ENCODE results near the gene NAV2.

The NAV2 gene

DNA sequence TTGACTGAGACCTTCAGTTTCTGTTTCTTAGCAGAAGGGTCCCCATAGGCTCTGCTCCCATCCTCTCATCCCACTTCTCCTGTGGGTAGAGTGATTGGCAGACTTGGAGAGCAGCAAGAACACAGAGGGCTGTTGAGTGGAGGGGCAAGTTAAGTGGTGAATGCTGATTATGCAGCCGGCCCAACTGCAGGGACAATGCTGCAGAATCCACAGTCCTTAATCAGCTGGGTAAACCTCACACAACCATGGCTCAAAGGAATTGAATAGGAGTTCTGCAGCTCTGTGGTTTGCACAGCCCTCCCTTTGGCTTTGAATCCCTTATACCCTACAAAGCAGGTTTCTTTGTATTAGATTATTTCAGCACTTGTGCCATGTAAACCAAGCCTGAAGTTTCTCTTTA lies 161.1 kb downstream of the NAV2 start:
- DNase-seq (ENCODE audit: low read depth), result no peak
- H3K4me3 ChIP-seq (ENCODE audit: low read depth, low read length), result no peak overlapping the region
- TF ChIP-seq, protein P1, sequence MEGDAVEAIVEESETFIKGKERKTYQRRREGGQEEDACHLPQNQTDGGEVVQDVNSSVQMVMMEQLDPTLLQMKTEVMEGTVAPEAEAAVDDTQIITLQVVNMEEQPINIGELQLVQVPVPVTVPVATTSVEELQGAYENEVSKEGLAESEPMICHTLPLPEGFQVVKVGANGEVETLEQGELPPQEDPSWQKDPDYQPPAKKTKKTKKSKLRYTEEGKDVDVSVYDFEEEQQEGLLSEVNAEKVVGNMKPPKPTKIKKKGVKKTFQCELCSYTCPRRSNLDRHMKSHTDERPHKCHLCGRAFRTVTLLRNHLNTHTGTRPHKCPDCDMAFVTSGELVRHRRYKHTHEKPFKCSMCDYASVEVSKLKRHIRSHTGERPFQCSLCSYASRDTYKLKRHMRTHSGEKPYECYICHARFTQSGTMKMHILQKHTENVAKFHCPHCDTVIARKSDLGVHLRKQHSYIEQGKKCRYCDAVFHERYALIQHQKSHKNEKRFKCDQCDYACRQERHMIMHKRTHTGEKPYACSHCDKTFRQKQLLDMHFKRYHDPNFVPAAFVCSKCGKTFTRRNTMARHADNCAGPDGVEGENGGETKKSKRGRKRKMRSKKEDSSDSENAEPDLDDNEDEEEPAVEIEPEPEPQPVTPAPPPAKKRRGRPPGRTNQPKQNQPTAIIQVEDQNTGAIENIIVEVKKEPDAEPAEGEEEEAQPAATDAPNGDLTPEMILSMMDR (IDR thresholded peaks at IDR 0.05; ENCODE audit: low read depth, low read length, missing control alignments), result no peak

DNA sequence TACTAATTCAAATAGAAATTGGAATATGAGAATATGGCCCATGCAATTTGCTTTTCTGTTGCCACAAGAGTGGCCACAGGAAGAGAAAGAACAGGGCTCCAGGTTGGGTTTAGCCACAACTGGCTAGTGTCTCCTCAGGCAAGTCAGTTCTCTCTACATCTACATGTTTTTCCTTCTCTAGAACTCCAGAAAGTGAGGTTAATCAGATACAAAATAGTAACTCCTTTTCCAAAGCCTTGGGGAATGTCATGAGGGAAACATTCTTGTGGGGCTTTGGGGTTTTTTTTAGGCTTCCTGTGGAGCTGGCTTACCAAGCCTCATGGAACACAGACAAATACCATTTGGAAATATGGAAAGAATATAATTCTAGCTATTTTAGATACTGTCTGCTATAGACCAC lies 161.6 kb downstream of the NAV2 start:
- no peak overlapping the region for H3K4me3 ChIP-seq (ENCODE audit: low read depth, low read length)
- TF ChIP-seq, protein P1 (IDR thresholded peaks at IDR 0.05; ENCODE audit: low read depth, low read length, missing control alignments), result no peak
- DNase-seq (ENCODE audit: low read depth), result no peak

DNA sequence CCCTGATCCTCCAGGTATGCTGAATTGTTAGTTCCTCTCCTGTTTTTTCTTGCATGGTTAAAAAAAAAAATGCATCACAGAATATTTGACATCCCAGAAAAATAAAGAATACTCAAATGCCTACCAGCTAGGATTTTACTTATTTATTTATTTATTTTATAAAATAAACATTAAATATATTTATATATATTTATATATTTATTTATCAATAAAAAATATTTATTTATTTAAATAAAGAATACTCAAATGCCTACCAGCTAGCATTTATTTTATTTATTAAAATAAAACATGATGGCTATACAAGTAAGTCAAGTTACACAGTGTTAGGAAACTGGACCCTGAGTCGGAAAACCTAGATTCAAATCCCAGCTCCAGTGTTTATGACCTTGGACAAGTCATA lies 164.1 kb downstream of the NAV2 start:
- TF ChIP-seq, protein P1 (IDR thresholded peaks at IDR 0.05; ENCODE audit: low read depth, low read length, missing control alignments), result no peak
- DNase-seq (ENCODE audit: low read depth), result no peak
- no peak overlapping the region for H3K4me3 ChIP-seq (ENCODE audit: low read depth, low read length)

DNA sequence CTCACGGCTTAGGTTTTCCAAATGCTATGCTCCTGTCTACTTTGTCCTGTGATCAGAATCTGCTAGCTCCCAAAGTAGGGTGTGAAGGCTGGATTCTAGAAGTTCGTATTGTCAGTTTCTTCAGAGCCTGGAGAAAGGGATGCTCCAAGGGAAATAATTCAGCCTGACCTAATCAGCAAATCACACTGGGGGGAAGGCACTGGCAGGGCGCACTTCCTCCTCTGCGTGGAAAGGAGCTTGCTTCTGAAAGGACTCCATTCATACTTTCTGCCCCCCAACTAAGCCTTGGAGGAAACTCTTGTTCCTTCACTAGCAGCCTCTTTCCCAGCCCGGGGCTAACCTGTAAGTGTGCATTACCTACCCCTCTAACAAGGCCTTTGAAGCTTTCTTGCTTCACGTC lies 165.9 kb downstream of the NAV2 start:
- TF ChIP-seq, protein P1 (IDR thresholded peaks at IDR 0.05; ENCODE audit: low read depth, low read length, missing control alignments), result no peak
- DNase-seq (ENCODE audit: low read depth), result no peak
- no peak overlapping the region for H3K4me3 ChIP-seq (ENCODE audit: low read depth, low read length)

DNA sequence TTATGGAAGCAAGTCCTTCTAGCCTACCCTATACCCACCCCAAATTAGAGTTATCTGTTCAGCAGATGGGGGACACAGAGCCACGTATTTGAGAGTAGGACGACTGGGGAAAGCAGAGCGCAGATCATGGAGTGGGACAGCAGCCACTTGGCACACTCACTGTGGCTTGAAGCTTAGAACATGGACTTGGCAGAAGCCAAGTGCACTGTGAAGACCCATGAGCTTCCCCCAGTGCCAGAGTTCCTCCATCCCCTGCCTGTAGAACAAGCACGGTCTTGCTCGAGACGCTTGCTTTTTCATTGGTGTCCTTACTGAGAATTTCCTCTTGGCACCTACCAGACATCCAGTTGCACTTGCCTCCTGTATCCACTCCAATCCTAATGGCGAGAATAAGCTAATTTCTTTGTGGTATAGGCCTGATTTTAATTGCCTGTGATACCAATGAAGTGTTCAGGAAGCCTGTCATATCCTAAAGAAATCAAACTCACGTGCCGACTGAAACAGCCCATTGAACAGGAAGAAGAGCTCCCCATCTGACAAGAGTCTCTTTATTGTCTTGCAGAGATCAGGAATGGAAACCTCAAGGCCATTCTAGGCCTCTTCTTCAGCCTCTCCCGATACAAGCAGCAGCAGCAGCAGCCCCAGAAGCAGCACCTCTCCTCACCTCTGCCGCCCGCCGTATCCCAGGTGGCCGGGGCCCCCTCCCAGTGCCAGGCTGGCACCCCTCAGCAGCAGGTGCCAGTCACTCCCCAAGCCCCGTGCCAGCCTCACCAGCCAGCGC lies 166.9 kb downstream of the NAV2 start:
- DNase-seq (ENCODE audit: low read depth), result no peak
- TF ChIP-seq, protein P1 (IDR thresholded peaks at IDR 0.05; ENCODE audit: low read depth, low read length, missing control alignments), result no peak
- H3K4me3 ChIP-seq (ENCODE audit: low read depth, low read length), result no peak overlapping the region

DNA sequence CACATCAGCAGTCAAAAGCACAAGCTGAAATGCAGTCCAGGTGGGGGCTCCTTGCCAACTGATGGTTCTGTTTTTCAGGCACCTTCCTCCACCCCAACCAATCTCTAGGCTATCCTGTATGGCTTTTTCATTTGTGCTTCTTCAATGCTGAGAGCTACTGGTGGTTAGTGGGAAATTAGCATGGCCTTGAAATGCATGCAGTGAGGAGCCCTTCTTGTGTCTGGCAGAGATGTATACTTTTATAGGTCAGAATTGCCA lies 167.4 kb downstream of the NAV2 start:
- TF ChIP-seq, protein P1 (IDR thresholded peaks at IDR 0.05; ENCODE audit: low read depth, low read length, missing control alignments), result no peak
- DNase-seq (ENCODE audit: low read depth), result no peak
- H3K4me3 ChIP-seq (ENCODE audit: low read depth, low read length), result no peak overlapping the region

DNA sequence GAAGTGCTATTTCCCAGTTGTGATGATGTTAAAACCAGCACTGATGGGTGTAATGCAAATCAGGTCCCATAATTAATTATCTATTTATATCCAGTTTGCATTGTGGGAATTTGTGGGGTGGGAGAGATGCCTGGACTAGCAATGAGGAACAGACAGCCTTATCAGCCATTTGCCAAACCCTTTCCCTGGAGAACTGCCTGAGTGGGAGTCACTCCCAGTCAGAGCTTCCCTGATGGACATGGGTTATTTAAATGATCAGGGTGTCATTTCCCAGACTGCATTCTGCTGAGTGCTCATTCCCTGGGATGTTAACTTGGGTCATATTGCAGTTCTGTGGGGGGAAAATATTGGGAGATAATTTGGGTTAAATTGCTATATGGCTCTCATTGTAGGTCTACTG lies 168.5 kb downstream of the NAV2 start:
- H3K4me3 ChIP-seq (ENCODE audit: low read depth, low read length), result no peak overlapping the region
- no peak for DNase-seq (ENCODE audit: low read depth)
- TF ChIP-seq, protein P1 (IDR thresholded peaks at IDR 0.05; ENCODE audit: low read depth, low read length, missing control alignments), result no peak
